HepG2 (cell line): Measurements from ENCODE around the gene FNBP1L.

Experiments used
- CTCF ChIP-seq: sonication (generic); formaldehyde crosslinking; IDR thresholded peaks from 2 replicates; pipeline ENCODE4 v1.5.0; 2020; ENCODE audit warnings: mild to moderate bottlenecking, missing genetic modification reagents, moderate library complexity
- REST ChIP-seq, 2 experiments: IDR thresholded peaks; 2 replicates each; pipeline ENCODE4 v1.6.1; 2011 to 2012; ENCODE audit warnings: low read length in 2 of 2, borderline replicate concordance in 1 of 2, low read depth in 1 of 2, mild to moderate bottlenecking in 1 of 2, moderate library complexity in 1 of 2
- TCF7L2 ChIP-seq: IDR thresholded peaks from 2 replicates; pipeline ENCODE4 v1.6.1; 2011; ENCODE audit warnings: mild to moderate bottlenecking, low read depth, low read length, moderate library complexity
- ZFP82 ChIP-seq: sonication (generic); formaldehyde crosslinking; IDR thresholded peaks from 2 replicates; pipeline ENCODE4 v1.5.1; 2020; ENCODE audit warnings: mild to moderate bottlenecking, missing genetic modification reagents, borderline replicate concordance
- ZNF263 ChIP-seq: sonication (generic); formaldehyde crosslinking; IDR thresholded peaks from 2 replicates; pipeline ENCODE4 v1.4.0; 2020; ENCODE audit warnings: missing genetic modification reagents
- ZNF777 ChIP-seq: sonication (generic); formaldehyde crosslinking; IDR thresholded peaks from 2 replicates; pipeline ENCODE4 v1.4.0; 2020; ENCODE audit warnings: missing genetic modification reagents
- TF ChIP-seq, protein P1 (sequence below): sonication (generic); formaldehyde crosslinking; IDR thresholded peaks from 2 replicates; pipeline ENCODE4 v1.8.0; 2022; ENCODE audit warnings: mild to moderate bottlenecking, missing genetic modification reagents; ENCODE audit not compliant: insufficient replicate concordance

- TF ChIP-seq TCF7L2 (no peak), ZNF777 (CRISPR knock-in tag) (no peak), ZFP82 (no peak), ZNF263 (CRISPR knock-in tag) (no peak), CTCF (no peak), REST (IDR thresholded peaks at IDR 0.05; ENCODE audit: borderline replicate concordance in 1 of 2, low read depth in 1 of 2, low read length in 2 of 2) (no peak)
- TF ChIP-seq, protein P1, sequence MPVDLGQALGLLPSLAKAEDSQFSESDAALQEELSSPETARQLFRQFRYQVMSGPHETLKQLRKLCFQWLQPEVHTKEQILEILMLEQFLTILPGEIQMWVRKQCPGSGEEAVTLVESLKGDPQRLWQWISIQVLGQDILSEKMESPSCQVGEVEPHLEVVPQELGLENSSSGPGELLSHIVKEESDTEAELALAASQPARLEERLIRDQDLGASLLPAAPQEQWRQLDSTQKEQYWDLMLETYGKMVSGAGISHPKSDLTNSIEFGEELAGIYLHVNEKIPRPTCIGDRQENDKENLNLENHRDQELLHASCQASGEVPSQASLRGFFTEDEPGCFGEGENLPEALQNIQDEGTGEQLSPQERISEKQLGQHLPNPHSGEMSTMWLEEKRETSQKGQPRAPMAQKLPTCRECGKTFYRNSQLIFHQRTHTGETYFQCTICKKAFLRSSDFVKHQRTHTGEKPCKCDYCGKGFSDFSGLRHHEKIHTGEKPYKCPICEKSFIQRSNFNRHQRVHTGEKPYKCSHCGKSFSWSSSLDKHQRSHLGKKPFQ (CRISPR knock-in tag): no peak
Measured at GRCh38 chr1:93588206-93588605, 140.3 kb downstream of the FNBP1L start.
